Measurements from ENCODE around the gene SORBS1.

- TF ChIP-seq CTCF (IDR thresholded peaks at IDR 0.05; ENCODE audit: low read length) (no peak), EZH2phosphoT487 (IDR thresholded peaks at IDR 0.05; ENCODE audit: low read length) (no peak), EZH2 (optimal IDR thresholded peaks at IDR 0.05; ENCODE audit: low read depth, low read length) (no peak)
These were observed 106.8 kb downstream of the SORBS1 start for GRCh38 chr10:95454356-95454755.
